ENCODE measurements around the gene FAM222A. TPM values are rescaled to one million over a fixed set of nuclear protein-coding genes. Genes with fewer than 3 reads are reported as not detected.
A peak's percentile ranks its signal among the peaks of the same experiment; 100 is the strongest.

Gene FAM222A
- total RNA-seq, 1 experiment from 2014 or later: 1.6 TPM

- H3K9me3 Mint-ChIP-seq: no peaks in the 10 kb centered on the region
- no peaks in the 10 kb centered on the region for H3K27me3 Mint-ChIP-seq (ENCODE audit: low read depth)
- CTCF ChIA-PET: interaction anchor here (1.5 to 1.9 kb wide), 2 partner anchors 31 to 39 kb away, joined by 5 read pairs; no protein-coding TSS in a partner anchor
- DNase-seq (ENCODE audit: low spot score): no peak
- ATAC-seq: no peak
- POLR2A ChIA-PET: no interaction called here
- TF ChIP-seq, protein P1, sequence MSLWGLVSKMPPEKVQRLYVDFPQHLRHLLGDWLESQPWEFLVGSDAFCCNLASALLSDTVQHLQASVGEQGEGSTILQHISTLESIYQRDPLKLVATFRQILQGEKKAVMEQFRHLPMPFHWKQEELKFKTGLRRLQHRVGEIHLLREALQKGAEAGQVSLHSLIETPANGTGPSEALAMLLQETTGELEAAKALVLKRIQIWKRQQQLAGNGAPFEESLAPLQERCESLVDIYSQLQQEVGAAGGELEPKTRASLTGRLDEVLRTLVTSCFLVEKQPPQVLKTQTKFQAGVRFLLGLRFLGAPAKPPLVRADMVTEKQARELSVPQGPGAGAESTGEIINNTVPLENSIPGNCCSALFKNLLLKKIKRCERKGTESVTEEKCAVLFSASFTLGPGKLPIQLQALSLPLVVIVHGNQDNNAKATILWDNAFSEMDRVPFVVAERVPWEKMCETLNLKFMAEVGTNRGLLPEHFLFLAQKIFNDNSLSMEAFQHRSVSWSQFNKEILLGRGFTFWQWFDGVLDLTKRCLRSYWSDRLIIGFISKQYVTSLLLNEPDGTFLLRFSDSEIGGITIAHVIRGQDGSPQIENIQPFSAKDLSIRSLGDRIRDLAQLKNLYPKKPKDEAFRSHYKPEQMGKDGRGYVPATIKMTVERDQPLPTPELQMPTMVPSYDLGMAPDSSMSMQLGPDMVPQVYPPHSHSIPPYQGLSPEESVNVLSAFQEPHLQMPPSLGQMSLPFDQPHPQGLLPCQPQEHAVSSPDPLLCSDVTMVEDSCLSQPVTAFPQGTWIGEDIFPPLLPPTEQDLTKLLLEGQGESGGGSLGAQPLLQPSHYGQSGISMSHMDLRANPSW (CRISPR knock-in tag; conservative IDR thresholded peaks at IDR 0.05; ENCODE audit: low read depth): no peak
- peak; percentile 49; the same call in 1 of the 2 replicates for TF ChIP-seq ZNF317 (CRISPR knock-in tag; IDR thresholded peaks at IDR 0.05; ENCODE audit: borderline replicate concordance, low read depth)
- H3K4me1 Mint-ChIP-seq: no peaks in the 10 kb centered on the region
- H3K36me3 Mint-ChIP-seq: no peaks in the 10 kb centered on the region
- H3K27ac Mint-ChIP-seq: no peak overlapping the region
- no peak overlapping the region for H3K4me3 Mint-ChIP-seq
These were observed 100.3 kb downstream of the FAM222A start for GRCh38 chr12:109813810-109814416.

DNA sequence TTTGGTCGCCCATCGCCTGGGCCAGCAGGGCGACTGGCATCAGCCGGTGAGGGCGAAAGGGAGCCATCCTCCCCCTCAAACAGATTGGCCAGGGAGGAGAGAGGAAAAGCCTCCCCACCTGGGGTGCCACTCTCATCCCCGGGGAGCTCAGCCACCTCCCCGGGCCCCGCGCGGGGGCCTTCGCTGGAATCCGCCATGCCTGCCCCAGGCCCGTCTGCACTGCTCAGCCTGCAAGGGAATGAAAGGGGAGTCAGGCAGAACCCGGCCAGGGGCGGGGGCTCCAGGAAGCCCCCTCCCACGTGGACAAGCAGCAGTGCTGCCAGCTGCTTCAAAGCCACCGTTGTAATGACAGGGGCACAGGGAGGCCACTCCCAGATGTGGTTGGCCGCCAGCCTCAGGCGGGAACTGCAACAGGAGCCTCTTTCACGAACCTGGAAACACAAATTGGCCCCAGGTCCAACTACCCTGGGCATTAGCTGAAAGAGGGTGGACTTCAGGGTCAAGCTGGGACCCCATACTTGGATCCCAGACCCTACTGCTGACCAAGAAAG lies 101.0 kb downstream of the FAM222A start:
- CTCF ChIA-PET: interaction anchor here (1.1 to 1.9 kb wide), 4 partner anchors 9 to 39 kb away, joined by 3 to 5 read pairs (median 4); no protein-coding TSS in a partner anchor
- H3K4me3 Mint-ChIP-seq: no peak overlapping the region
- no peaks in the 10 kb centered on the region for H3K36me3 Mint-ChIP-seq
- no peaks in the 10 kb centered on the region for H3K4me1 Mint-ChIP-seq
- no peak for ATAC-seq
- no peaks in the 10 kb centered on the region for H3K27me3 Mint-ChIP-seq (ENCODE audit: low read depth)
- no peaks in the 10 kb centered on the region for H3K9me3 Mint-ChIP-seq
- no peak for DNase-seq (ENCODE audit: low spot score)
- no peak overlapping the region for H3K27ac Mint-ChIP-seq
- POLR2A ChIA-PET: no interaction called here
- TF ChIP-seq NFATC4 (CRISPR knock-in tag; IDR thresholded peaks at IDR 0.05) (no peak), GABPB1 (CRISPR knock-in tag; IDR thresholded peaks at IDR 0.05) (no peak), TEAD4 (CRISPR knock-in tag; IDR thresholded peaks at IDR 0.05) (no peak), JUN (CRISPR knock-in tag; IDR thresholded peaks at IDR 0.05) (no peak), ZNF416 (CRISPR knock-in tag; IDR thresholded peaks at IDR 0.05) (no peak), ATF3 (CRISPR knock-in tag; conservative IDR thresholded peaks at IDR 0.05) (no peak), CBFB (CRISPR knock-in tag; IDR thresholded peaks at IDR 0.05; ENCODE audit: low read depth) (no peak), ZNF219 (CRISPR knock-in tag; IDR thresholded peaks at IDR 0.05; ENCODE audit: borderline replicate concordance) (no peak), ATF2 (CRISPR knock-in tag; IDR thresholded peaks at IDR 0.05; ENCODE audit: borderline replicate concordance, low read depth) (no peak), ATF1 (CRISPR knock-in tag; IDR thresholded peaks at IDR 0.05) (no peak), ZBTB43 (CRISPR knock-in tag; IDR thresholded peaks at IDR 0.05) (no peak), MYBL2 (CRISPR knock-in tag; IDR thresholded peaks at IDR 0.05) (no peak)
- TF ChIP-seq, protein P2, sequence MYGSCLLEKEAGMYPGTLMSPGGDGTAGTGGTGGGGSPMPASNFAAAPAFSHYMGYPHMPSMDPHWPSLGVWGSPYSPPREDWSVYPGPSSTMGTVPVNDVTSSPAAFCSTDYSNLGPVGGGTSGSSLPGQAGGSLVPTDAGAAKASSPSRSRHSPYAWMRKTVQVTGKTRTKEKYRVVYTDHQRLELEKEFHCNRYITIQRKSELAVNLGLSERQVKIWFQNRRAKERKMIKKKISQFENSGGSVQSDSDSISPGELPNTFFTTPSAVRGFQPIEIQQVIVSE (CRISPR knock-in tag; IDR thresholded peaks at IDR 0.05; ENCODE audit: borderline replicate concordance): no peak
- TF ChIP-seq, protein P3, sequence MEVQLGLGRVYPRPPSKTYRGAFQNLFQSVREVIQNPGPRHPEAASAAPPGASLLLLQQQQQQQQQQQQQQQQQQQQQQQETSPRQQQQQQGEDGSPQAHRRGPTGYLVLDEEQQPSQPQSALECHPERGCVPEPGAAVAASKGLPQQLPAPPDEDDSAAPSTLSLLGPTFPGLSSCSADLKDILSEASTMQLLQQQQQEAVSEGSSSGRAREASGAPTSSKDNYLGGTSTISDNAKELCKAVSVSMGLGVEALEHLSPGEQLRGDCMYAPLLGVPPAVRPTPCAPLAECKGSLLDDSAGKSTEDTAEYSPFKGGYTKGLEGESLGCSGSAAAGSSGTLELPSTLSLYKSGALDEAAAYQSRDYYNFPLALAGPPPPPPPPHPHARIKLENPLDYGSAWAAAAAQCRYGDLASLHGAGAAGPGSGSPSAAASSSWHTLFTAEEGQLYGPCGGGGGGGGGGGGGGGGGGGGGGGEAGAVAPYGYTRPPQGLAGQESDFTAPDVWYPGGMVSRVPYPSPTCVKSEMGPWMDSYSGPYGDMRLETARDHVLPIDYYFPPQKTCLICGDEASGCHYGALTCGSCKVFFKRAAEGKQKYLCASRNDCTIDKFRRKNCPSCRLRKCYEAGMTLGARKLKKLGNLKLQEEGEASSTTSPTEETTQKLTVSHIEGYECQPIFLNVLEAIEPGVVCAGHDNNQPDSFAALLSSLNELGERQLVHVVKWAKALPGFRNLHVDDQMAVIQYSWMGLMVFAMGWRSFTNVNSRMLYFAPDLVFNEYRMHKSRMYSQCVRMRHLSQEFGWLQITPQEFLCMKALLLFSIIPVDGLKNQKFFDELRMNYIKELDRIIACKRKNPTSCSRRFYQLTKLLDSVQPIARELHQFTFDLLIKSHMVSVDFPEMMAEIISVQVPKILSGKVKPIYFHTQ (CRISPR knock-in tag; IDR thresholded peaks at IDR 0.05): no peak
- TF ChIP-seq, protein P1 (CRISPR knock-in tag; conservative IDR thresholded peaks at IDR 0.05; ENCODE audit: low read depth): no peak
- TF ChIP-seq, protein P4, sequence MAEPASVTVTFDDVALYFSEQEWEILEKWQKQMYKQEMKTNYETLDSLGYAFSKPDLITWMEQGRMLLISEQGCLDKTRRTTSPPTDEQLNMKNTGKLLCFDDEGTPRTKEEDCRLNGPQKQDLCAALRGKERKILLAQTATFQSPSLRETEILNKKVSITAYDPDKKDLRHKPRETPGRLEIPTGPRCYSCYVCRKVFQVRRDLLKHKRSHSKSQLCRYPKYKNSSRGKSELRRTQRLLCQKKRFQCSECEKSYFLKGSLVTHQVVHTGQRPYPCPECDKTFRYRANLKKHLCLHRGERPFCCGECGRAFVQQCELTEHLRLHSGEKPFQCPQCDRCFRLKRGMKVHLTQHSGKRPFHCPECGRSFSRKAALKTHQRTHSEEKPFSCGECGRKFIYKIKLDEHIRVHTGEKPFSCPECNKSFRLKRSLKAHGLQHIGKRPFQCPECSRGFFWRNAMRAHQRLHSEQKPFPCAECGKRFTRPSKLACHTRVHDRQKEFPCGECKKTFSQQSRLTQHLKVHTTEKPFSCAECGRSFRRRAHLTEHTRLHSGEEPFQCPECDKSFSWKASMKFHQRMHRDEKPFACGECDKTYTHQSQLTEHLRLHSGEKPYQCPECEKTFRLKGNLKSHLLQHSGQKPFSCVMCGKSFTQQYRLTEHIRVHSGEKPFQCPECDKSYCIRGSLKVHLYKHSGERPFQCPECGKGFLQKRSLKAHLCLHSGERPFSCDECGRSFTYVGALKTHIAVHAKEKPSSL (CRISPR knock-in tag; conservative IDR thresholded peaks at IDR 0.05): no peak

Data from WTC11 (cell line).